ENCODE measurements around the gene CEBPA. TPM values are rescaled to one million over a fixed set of nuclear protein-coding genes. Genes with fewer than 3 reads are reported as not detected.

The CEBPA gene
- total RNA-seq, 2 donors from 2014 or later: 25.2 to 58.7 TPM

DNA sequence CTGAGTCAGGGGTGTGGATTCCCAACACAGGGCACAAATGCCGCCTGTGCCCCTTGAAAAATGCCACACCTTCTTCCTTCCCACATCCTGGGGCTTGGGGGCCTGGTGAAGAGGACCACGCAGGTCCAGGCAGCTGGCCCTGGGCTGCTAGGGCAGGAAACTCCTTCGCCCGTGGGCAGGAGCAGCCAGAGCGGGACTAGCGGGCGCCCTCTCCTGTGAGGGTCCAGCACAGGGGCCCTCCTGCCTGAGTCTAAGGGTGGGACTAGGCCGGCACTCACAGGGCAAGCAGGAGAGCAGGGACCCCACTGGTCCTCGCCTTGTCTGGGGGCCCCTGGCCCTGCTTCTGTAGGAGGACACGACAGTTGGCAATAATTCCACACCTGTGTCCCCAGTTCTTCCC, 7.5 kb upstream of the CEBPA start:
- no peak overlapping the region for H3K4me3 ChIP-seq

DNA sequence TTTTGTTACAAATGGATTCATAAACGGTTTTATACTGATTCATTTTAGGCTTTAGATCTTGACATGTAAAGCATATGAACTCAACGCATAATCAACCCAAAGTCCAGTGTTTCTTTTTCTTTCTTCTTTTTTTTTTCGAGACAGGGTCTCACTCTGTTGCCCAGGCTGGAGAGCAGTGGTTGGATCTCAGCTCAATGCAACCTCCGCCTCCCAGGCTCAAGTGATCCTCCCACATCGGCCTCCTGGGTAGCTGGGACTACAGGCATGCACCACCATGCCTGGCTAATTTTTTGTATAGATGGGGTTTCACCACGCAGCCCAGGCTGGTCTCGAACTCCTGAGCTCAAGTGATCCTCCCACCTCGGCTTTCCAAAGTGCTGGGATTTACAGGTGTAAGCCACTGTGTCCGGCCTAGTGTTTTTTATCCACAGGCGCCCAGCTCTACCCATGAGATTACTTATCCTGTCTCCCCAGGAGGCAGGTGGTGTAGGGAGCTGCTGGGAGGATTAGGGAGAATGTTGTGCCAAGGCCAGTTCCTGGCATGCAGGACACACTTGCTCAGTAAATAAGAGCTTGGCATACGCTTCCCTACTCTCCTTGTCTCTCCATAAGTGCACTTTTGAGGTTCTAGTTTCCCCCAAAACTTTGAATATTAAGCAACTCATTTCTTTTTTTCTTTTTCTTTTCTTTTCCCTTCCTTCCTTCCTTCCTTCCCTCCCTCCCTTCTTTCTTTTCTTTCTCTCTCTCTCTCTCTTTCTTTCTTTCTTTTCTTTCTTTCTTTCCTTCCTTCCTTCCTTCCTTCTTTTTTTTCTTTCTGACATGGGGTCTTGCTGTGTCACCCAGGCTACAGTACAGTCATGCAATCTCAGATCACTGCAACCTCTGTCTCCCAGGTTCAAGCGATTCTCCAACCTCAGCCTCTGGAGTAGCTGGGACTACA, 4.8 kb upstream of the CEBPA start:
- 69% methylated on average over 12 of the region's 12 CpGs for WGBS
- H3K4me3 ChIP-seq: no peak overlapping the region
- H3K27me3 ChIP-seq (replicated peaks; ENCODE audit: insufficient read depth): no peaks in the 10 kb centered on the region
- intact Hi-C loops (cut with DNase I): no loop called here
- no peaks in the 10 kb centered on the region for H3K9me3 ChIP-seq
- H3K36me3 ChIP-seq: no peaks in the 10 kb centered on the region
- DNase-seq (ENCODE audit: low spot score): peak; percentile 90
- TF ChIP-seq POLR2AphosphoS5 (IDR thresholded peaks at IDR 0.05): peak; percentile 90
- no peak for TF ChIP-seq POLR2A (IDR thresholded peaks at IDR 0.05)
- TF ChIP-seq, protein P1, sequence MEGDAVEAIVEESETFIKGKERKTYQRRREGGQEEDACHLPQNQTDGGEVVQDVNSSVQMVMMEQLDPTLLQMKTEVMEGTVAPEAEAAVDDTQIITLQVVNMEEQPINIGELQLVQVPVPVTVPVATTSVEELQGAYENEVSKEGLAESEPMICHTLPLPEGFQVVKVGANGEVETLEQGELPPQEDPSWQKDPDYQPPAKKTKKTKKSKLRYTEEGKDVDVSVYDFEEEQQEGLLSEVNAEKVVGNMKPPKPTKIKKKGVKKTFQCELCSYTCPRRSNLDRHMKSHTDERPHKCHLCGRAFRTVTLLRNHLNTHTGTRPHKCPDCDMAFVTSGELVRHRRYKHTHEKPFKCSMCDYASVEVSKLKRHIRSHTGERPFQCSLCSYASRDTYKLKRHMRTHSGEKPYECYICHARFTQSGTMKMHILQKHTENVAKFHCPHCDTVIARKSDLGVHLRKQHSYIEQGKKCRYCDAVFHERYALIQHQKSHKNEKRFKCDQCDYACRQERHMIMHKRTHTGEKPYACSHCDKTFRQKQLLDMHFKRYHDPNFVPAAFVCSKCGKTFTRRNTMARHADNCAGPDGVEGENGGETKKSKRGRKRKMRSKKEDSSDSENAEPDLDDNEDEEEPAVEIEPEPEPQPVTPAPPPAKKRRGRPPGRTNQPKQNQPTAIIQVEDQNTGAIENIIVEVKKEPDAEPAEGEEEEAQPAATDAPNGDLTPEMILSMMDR (IDR thresholded peaks at IDR 0.05): no peak
- peak overlapping the region; percentile 39 to 55 for H3K27ac ChIP-seq
- peaks cover 15% of the 10 kb centered on the region for H3K4me1 ChIP-seq (replicated peaks)

More for the DNA sequence above, 7.5 kb upstream of the CEBPA start:
- Histone ChIP-seq H3K27ac (peak overlapping the region; percentile 86 to 89), H3K4me1 (replicated peaks) (peaks cover 11% of the 10 kb centered on the region), H3K36me3 (no peaks in the 10 kb centered on the region), H3K27me3 (replicated peaks; ENCODE audit: insufficient read depth) (no peaks in the 10 kb centered on the region), H3K9me3 (no peaks in the 10 kb centered on the region)
- no peak for DNase-seq (ENCODE audit: low spot score)
- TF ChIP-seq POLR2A (IDR thresholded peaks at IDR 0.05) (no peak), POLR2AphosphoS5 (IDR thresholded peaks at IDR 0.05) (no peak)
- TF ChIP-seq, protein P1 (IDR thresholded peaks at IDR 0.05): no peak
- WGBS: 94% methylated on average over 10 of the region's 10 CpGs
- intact Hi-C loops (cut with DNase I): no loop called here

DNA sequence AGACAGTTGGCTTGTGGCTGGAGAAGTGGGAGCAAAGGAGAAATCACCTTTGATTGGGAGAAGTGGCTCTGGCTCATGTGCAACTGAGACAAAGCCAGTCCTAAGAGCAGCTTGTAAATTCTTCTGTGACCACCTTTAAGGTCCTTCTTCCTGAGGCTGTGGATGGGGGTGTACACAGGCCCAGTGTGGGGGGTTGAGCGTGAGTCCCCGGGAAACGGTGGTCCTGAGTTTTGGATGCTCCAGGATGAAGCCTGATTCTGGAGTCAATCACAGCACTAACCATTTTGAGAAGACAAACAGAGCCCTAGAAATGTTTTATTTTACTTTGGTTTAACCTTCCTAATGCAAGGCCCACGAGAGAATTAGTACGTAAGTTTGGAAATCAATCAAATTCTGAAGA, 3.9 kb upstream of the CEBPA start:
- Histone ChIP-seq H3K36me3 (no peaks in the 10 kb centered on the region), H3K27ac (peak overlapping the region in 1 of 2 donors; percentile 39), H3K27me3 (replicated peaks; ENCODE audit: insufficient read depth) (no peaks in the 10 kb centered on the region), H3K4me1 (replicated peaks) (peaks cover 12% of the 10 kb centered on the region), H3K4me3 (no peak overlapping the region), H3K9me3 (no peaks in the 10 kb centered on the region)
- no peak for TF ChIP-seq POLR2AphosphoS5 (IDR thresholded peaks at IDR 0.05)
- TF ChIP-seq POLR2A (IDR thresholded peaks at IDR 0.05): no peak
- TF ChIP-seq, protein P1 (IDR thresholded peaks at IDR 0.05): no peak
- no peak for DNase-seq (ENCODE audit: low spot score)
- intact Hi-C loops (cut with DNase I): no loop called here
- 93% methylated on average over 5 of the region's 5 CpGs for WGBS

DNA sequence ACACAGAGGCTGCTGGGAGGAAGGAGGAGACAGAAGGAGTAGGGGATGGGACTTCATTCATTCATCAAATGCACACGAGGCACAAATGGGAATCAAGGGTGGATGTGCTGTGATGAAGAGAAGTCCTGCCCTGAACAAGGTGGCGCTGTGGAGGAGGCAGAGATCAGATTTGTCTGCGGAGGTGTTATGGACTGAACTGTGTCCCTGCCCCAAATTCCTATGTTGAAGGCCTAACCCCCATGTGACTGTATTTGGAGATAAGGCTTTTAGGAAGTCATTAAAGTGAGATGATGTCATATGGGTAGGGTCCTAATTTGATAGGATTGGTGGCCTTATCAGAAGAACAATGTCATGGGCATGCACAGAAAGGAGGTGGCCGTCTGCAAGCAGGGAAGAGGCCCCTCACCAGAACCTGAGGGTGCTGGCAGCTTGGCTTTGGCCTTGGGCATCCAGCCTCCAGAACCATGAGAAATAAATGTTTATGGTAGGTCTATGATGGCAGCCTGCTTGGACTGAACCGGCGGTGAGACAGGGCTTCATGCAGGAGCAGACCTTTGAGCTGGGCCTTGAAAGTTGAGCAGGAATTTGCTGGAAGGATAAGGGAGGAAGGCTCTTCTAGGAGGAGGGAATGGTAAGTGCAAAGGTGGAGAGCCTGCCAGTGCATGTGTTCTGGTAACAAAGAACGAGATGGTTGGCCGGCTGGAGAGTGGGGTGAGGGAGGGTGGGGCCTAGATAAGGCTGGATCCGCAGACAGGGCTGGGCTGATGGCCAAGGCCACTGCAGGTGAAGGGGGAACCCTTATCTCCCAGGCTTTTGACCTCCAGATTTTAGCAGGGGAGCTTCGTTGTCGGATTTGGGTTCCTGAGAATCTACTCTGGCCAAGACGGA, 2.7 kb upstream of the CEBPA start:
- intact Hi-C loops (cut with DNase I): loop anchor here (5.0 kb wide), 3 partner anchors 63 to 82 kb away; partner anchors contain the start of gene CEBPG
- WGBS: 89% methylated on average over 12 of the region's 12 CpGs

More for the DNA sequence above, 2.7 kb upstream of the CEBPA start:
- Histone ChIP-seq H3K27ac (peak overlapping the region; percentile 95 to 97), H3K36me3 (no peaks in the 10 kb centered on the region), H3K4me1 (replicated peaks) (peaks cover 13% of the 10 kb centered on the region), H3K27me3 (replicated peaks; ENCODE audit: insufficient read depth) (no peaks in the 10 kb centered on the region), H3K9me3 (no peaks in the 10 kb centered on the region), H3K4me3 (no peak overlapping the region)
- TF ChIP-seq POLR2A (IDR thresholded peaks at IDR 0.05): no peak
- TF ChIP-seq POLR2AphosphoS5 (IDR thresholded peaks at IDR 0.05): no peak
- TF ChIP-seq, protein P1 (IDR thresholded peaks at IDR 0.05): no peak
- DNase-seq (ENCODE audit: low spot score): no peak

All from prostate gland (tissue), 2 donors.